Muscle layer of colon (tissue), 2 donors: ENCODE data around the gene TPD52L1.
"Not testable (repeated sequence)": the region's sequence is repeated elsewhere in the genome, so short reads cannot be mapped to it uniquely, and the experiment has no call there.

ENCODE experiments used
- H3K27ac ChIP-seq: one replicate; pipeline ENCODE4 v1.7.0; 2013; ENCODE audit warnings: low read depth, mild to moderate bottlenecking, low read length, moderate library complexity
- H3K27me3 ChIP-seq, 2 donors: one replicate each; pipeline ENCODE4 v1.7.0; 2013; ENCODE audit warnings: low read length in 2 of 2, mild to moderate bottlenecking in 2 of 2; ENCODE audit not compliant: insufficient read depth in 2 of 2, control insufficient read depth in 1 of 2
- H3K36me3 ChIP-seq: one replicate; pipeline ENCODE4 v1.7.0; 2013; ENCODE audit warnings: mild to moderate bottlenecking, low read length; ENCODE audit not compliant: insufficient read depth
- H3K4me1 ChIP-seq: one replicate; pipeline ENCODE4 v1.7.0; 2013; ENCODE audit warnings: mild to moderate bottlenecking, low read length; ENCODE audit not compliant: insufficient read depth
- H3K4me3 ChIP-seq, 2 donors: one replicate each; pipeline ENCODE4 v1.7.0; 2013; ENCODE audit warnings: low read length in 2 of 2, low read depth in 1 of 2, mild to moderate bottlenecking in 1 of 2, moderate library complexity in 1 of 2
- H3K9ac ChIP-seq: one replicate; pipeline ENCODE4 v1.7.0; 2013; ENCODE audit warnings: low read length
- H3K9me3 ChIP-seq: one replicate; pipeline ENCODE4 v1.7.0; 2013; ENCODE audit warnings: mild to moderate bottlenecking, low read length
- donor health status: abdominal sarcoma.
- donor health status: Adenocarcinoma of cecum.

The TPD52L1 gene

DNA sequence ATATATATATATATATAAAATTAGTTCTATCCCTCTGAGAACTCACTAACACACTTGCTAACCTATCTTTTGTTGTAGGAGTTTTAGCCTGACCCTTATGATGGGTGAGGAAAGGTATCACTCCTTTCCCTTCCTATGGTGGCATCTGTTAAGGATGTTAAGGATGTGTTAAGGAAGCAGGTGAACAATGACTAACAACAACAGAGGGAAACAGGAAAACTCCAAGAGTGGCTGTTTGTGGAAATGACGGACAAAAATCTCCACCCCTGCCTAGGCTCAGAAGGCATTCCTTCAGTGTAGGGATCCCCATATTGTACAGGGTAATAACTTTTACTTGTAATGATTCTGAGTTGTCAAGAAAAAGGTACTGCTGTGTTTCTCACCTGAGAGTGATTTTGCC lies 8.8 kb upstream of the TPD52L1 start:
- H3K27me3 ChIP-seq, result no peaks in the 10 kb centered on the region

DNA sequence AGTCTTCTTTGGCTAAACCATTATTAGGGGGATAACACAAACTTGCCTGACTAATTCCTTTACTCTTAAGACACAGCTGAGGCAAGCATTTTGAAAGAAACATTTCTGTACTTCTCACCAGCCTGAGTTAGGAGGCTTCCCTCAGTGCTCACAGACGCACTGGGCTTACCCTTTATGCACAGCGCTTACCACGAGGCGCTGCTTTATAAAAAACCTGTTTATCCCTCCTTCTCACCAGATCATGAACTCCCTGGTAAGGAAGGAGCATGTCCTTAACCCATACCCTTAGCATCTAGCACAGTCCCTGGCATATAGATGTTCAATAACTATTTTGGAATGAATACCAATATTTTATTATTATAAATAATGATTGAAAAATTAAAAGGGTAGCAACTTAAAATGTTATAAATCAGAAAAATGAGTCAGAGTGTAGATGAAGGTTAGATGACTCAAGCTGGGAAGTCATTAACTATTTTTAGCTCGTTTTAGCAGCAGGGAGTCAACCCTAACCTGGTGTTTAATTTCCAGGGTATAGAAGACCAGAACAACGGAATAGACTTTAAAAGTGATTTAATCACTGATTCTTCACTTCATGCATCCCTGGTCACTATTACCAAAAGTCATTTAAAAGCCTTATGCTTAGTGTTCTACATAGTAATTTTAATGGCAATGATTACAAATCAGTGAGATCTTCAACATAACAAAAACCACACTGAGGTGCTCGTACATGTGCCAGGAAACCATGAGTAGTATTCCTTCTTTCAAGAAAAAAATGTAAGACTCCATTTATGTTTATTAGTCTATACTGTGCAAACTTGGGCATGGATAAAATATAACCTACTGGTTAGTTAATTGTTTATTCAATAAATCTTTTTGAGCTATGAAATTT lies 4.1 kb upstream of the TPD52L1 start:
- Histone ChIP-seq H3K27me3 (no peaks in the 10 kb centered on the region), H3K4me3 (no peak overlapping the region), H3K9ac (no peak overlapping the region), H3K36me3 (no peaks in the 10 kb centered on the region), H3K27ac (peak overlapping the region; percentile 44), H3K4me1 (peaks cover 6% of the 10 kb centered on the region), H3K9me3 (no peaks in the 10 kb centered on the region)

More for the DNA sequence above, 8.8 kb upstream of the TPD52L1 start:
- Histone ChIP-seq H3K4me1 (no peaks in the 10 kb centered on the region), H3K9ac (no peak overlapping the region), H3K4me3 (no peak overlapping the region), H3K36me3 (no peaks in the 10 kb centered on the region), H3K9me3 (no peaks in the 10 kb centered on the region), H3K27ac (no peak overlapping the region)

DNA sequence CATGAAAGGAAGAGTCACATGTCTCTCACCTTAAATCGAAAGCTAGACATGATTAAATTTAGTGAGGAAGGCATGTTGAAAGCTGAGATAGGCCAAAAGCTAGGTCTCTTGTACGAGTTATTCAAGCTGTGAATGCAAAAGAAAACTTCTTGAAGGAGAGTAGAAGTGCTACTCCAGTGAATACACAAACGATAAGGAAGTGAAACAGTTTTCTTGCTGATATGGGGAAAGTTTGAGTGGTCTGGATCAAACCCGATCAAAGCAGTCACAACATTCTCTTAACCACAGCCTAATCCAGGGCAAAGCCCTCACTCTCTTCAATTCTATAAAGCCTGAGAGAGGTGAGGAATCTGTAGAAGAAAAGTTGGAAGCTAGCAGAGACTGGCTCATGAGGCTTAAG lies 1.9 kb upstream of the TPD52L1 start:
- no peak overlapping the region for H3K9ac ChIP-seq
- H3K9me3 ChIP-seq, result no peaks in the 10 kb centered on the region
- H3K27me3 ChIP-seq, result no peaks in the 10 kb centered on the region
- H3K36me3 ChIP-seq, result no peaks in the 10 kb centered on the region
- H3K27ac ChIP-seq, result no peak overlapping the region
- H3K4me1 ChIP-seq, result peaks cover 6% of the 10 kb centered on the region
- H3K4me3 ChIP-seq, result no peak overlapping the region

DNA sequence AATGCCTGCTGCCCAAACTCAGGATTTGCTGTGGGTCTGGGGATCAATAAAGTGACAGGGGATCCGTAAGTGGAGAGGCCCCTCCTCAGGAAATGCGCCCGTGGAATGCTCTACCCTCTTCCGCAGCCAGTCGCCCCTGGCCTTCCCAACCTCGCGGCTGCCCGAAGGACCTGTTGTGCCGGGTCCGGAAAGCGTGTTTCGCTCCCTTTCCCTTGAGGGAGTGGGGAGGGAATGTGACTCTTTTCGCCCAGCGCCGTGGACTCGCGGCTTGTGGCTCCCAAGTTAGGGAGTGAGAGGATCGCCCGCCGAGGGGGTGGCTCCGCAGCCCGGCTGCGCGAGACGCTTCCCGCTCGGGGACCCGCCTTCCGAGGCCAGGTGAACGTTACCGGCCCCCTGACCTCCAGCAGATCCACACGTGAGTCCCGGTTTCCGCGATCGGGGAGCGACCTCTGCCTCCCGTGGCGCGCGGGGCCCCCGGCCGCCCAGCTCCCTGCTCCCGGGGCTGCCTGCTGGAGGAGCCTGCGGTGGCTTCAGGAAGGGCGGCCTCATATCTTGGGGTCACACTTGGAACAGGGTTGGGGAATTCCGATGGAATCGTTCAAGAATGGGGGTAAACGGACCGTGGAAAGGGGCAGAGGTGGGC lies 666 bp downstream of the TPD52L1 start:
- H3K9me3 ChIP-seq, result no peaks in the 10 kb centered on the region
- H3K27me3 ChIP-seq, result no peaks in the 10 kb centered on the region
- peaks cover 6% of the 10 kb centered on the region for H3K4me1 ChIP-seq
- H3K4me3 ChIP-seq, result peak overlapping the region; percentile 83 to 91
- H3K9ac ChIP-seq, result peak overlapping the region; percentile 28
- H3K27ac ChIP-seq, result peak overlapping the region; percentile 91
- H3K36me3 ChIP-seq, result no peaks in the 10 kb centered on the region

DNA sequence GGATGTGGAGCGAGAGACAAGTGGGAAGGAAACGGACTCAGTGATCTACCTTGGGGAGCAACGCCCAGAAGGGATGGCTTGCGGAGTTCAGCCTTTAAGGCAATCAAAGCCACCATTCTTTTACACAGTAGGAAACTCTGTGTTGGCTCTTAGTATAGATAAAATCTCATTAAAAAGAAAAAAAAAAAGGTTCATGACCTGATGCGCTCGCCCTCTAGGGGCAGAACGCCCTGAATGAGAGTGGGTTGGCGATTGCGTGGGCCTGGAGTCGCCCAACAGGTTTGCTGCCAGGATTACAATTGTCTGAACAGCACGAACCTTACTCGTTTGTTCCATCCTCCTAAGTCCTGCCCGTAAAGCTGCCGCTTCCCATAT lies 1.2 kb downstream of the TPD52L1 start:
- H3K27ac ChIP-seq, result peak overlapping the region; percentile 91
- H3K36me3 ChIP-seq, result no peaks in the 10 kb centered on the region
- peaks cover 6% of the 10 kb centered on the region for H3K4me1 ChIP-seq
- H3K9ac ChIP-seq, result peak overlapping the region; percentile 28
- no peaks in the 10 kb centered on the region for H3K27me3 ChIP-seq
- peak overlapping the region; percentile 83 to 91 for H3K4me3 ChIP-seq
- no peaks in the 10 kb centered on the region for H3K9me3 ChIP-seq

DNA sequence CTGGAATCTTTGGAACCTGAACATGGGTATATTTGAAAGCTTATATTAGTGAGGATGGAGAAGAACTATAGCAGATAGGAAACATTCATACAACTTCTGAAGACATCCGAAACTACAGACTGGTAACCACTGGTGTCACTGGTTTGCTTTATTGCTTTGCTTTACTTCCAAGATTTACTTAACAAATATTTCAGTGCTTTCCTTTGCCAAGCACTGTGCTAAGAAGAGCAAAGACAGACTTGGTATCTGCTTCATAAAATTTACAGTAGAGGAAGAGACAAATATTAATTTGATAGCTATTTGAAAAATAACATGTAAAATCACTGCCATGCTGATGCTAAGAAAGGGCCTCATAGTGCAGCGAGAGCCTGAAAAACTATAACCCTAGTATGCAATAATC lies 1.8 kb downstream of the TPD52L1 start:
- Histone ChIP-seq H3K9me3 (no peaks in the 10 kb centered on the region), H3K36me3 (no peaks in the 10 kb centered on the region), H3K9ac (no peak overlapping the region), H3K27ac (peak overlapping the region; percentile 91), H3K27me3 (no peaks in the 10 kb centered on the region), H3K4me3 (no peak overlapping the region), H3K4me1 (peaks cover 6% of the 10 kb centered on the region)

DNA sequence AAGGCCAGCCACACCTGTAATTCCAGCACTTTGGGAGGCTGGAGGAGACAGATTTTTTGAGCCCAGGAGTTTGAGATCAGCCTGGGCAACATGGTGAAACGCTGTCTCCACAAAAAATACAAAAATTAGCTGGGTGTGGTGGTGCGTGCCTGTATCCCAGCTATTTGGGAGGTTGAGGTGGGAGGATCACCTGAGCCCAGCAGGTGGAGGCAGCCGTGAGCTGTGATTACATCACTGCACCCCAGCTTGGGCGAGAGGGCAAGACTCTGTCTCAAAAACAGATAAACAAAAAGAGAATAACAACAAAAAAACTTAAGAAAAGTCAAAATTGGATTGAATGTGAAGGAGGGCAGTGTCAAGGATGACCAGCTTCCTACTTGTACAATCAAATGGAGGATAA lies 2.9 kb downstream of the TPD52L1 start:
- Histone ChIP-seq H3K9me3 (no peaks in the 10 kb centered on the region), H3K27me3 (no peaks in the 10 kb centered on the region), H3K4me3 (no peak overlapping the region), H3K9ac (no peak overlapping the region), H3K36me3 (no peaks in the 10 kb centered on the region), H3K4me1 (peaks cover 12% of the 10 kb centered on the region), H3K27ac (no peak overlapping the region)

DNA sequence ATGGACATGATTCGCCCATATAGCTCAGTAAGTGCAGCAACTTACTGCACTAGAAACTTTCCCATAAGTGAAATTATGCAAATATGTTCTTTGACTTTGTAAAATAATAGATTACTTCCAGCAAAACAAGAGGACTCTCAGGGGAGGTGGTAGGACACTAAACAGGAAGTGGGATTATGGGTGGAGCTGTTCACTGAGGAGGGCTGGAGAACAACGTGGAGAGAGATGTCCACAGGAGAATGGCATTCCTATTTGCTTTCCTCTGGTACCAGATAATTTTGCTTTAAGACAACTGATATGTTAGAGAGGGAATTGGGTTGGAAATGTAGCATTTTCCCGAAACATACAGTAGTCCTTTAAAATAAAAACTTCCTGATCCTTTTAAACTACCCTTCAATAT lies 3.7 kb downstream of the TPD52L1 start:
- H3K27ac ChIP-seq, result no peak overlapping the region
- H3K4me1 ChIP-seq, result peaks cover 12% of the 10 kb centered on the region
- no peaks in the 10 kb centered on the region for H3K27me3 ChIP-seq
- H3K9me3 ChIP-seq, result no peaks in the 10 kb centered on the region
- no peaks in the 10 kb centered on the region for H3K36me3 ChIP-seq
- no peak overlapping the region for H3K9ac ChIP-seq
- H3K4me3 ChIP-seq, result no peak overlapping the region

DNA sequence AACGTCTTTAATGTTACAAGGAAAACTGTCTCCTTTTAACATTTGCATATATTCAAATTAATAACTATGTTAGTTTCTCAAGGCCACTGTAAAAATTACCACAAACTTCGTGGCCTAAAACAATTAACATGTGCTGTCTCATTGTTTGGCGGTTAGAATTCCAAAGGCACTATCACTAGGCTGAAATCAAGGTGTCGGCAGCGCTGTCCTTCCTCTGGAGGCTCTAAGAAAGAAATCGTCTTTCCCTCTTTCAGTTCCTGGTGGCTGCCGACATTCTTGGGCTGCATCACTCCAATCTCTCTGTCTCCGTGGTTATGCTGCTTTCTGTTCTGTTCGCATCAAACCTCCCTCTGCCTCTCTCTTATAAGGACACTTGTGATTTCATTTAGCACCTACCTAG lies 4.2 kb downstream of the TPD52L1 start:
- Histone ChIP-seq H3K9ac (no peak overlapping the region), H3K4me3 (no peak overlapping the region), H3K36me3 (no peaks in the 10 kb centered on the region), H3K9me3 (no peaks in the 10 kb centered on the region), H3K27ac (no peak overlapping the region), H3K27me3 (no peaks in the 10 kb centered on the region), H3K4me1 (peaks cover 12% of the 10 kb centered on the region)

DNA sequence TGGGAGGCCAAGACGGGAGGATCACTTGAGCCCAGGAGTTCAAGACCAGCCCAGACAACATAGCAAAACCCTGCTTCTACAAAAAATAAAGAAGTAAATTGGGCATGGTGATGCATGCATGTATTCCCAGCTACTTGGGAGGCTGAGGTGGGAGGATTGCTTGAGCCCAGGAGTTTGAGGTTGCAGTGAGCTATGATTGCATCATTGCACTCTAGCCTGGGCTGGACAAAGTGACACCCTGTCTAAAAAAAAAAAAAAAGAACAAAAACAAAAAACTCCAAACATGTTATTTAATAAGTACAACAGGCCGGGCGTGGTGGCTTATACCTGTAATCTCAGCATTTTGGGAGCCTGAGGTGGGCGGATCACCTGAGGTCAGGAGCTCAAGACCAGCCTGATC lies 9.8 kb downstream of the TPD52L1 start:
- peaks cover 14% of the 10 kb centered on the region for H3K4me1 ChIP-seq
- not testable (repeated sequence) for H3K27me3 ChIP-seq, H3K36me3 ChIP-seq, H3K4me3 ChIP-seq, H3K27ac ChIP-seq, H3K9me3 ChIP-seq, H3K9ac ChIP-seq

DNA sequence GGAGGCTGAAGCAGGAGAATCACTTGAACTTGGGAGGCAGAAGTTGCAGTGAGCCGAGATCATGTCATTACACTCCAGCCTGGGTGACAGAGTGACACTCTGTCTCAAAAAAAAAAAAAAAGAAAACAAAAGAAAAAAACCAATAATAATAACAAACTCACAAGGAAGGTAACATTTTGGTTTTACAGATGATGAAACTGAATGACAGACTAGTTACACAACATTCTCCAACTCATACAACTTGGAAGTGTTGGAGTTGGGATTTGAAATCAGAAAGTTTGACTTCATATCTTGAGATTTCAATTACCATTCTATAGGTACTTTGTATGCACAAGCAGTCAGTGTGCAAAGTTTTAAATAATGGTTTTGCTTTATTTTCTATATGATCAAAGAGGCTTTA lies 10.2 kb downstream of the TPD52L1 start:
- Histone ChIP-seq H3K36me3 (no peaks in the 10 kb centered on the region), H3K4me3 (no peak overlapping the region), H3K9ac (no peak overlapping the region), H3K4me1 (peaks cover 15% of the 10 kb centered on the region), H3K9me3 (no peaks in the 10 kb centered on the region), H3K27ac (no peak overlapping the region), H3K27me3 (no peaks in the 10 kb centered on the region)

DNA sequence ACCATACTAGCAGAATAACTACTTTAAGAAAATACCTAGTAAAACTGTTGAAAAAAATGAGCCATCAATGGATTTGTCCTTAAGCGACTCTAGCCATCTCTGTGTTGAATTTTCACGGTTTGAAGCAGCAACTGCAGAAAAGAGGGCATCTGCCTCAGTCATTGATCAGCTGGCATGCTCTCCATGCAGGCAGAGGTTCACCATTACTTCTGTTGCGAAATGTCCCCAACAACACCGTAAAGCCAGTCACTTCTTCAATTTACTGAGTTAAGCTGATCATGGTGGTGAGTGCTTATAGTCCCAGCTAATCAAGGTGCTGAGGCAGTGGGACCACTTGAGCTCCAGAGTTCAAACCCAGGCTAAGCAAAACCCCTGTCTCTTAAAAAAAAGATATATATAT lies 11.1 kb downstream of the TPD52L1 start:
- H3K27me3 ChIP-seq, result no peaks in the 10 kb centered on the region
- no peak overlapping the region for H3K9ac ChIP-seq
- no peaks in the 10 kb centered on the region for H3K9me3 ChIP-seq
- no peak overlapping the region for H3K4me3 ChIP-seq
- peaks cover 24% of the 10 kb centered on the region for H3K4me1 ChIP-seq
- no peaks in the 10 kb centered on the region for H3K36me3 ChIP-seq
- no peak overlapping the region for H3K27ac ChIP-seq
